ENCODE measurements around the gene CAMK2N2. TPM values are rescaled to one million over a fixed set of nuclear protein-coding genes. Genes with fewer than 3 reads are reported as not detected.

Gene CAMK2N2
- total and polyA plus RNA-seq, 9 of the 15 experiments (the other 6 are each of a cell fraction or from before 2014, with no cell fraction given) = 0.08 to 0.22 (median 0.11) TPM; not detected in 5

GRCh38 chr3:184249412-184250166, 11.8 kb downstream of the CAMK2N2 start, which contains the start of gene EEF1AKMT4 (continued):
- TF ChIP-seq CHD7 (IDR thresholded peaks at IDR 0.05; ENCODE audit: low read depth, low read length) (no peak), AFF1 (IDR thresholded peaks at IDR 0.05; ENCODE audit: low read depth in 1 of 2, partially characterized antibody in 2 of 2) (no peak), ZNF24 (IDR thresholded peaks at IDR 0.05) (no peak), ZBTB17 (CRISPR knock-in tag; IDR thresholded peaks at IDR 0.05) (0 out of 2 replicates have a peak, but pooled peaks have one; percentile 32), SMARCA5 (IDR thresholded peaks at IDR 0.05) (no peak), MECOM (CRISPR knock-in tag; IDR thresholded peaks at IDR 0.05) (no peak), ZNF395 (CRISPR knock-in tag; IDR thresholded peaks at IDR 0.05) (no peak), GABPA (tag; conservative IDR thresholded peaks at IDR 0.05; ENCODE audit: low read depth) (peak; percentile 93), NR2C1 (IDR thresholded peaks at IDR 0.05) (no peak), NR2C1 (tag; IDR thresholded peaks at IDR 0.05) (no peak), ARNT (IDR thresholded peaks at IDR 0.05) (no peak)

Data from K562 (cell line).